Purkinje cell (primary cell): Measurements from ENCODE around the gene SHF. TPM values are rescaled to one million over a fixed set of nuclear protein-coding genes. Genes with fewer than 3 reads are reported as not detected.

Experiments
- polyA plus RNA-seq: library from polyadenylated mRNA; unstranded; fragments of >200 nt; fragmentation: Nextera tagmentation; gene quantifications from 2 replicates; pipeline ENCODE4 v1.2.1, GENCODE V29; 2014

SHF gene
- polyA plus RNA-seq = 0.71 and 0.87 TPM in 2 replicates

GRCh38 chr15:45187894-45188830, at the start of gene SHF:
Gene SHF, minus strand, starts transcription at chr15:45187966. Its CDS starts 15 bp downstream, at chr15:45187951.

GRCh38 chr15:45129651-45130129, 58.1 kb downstream of the SHF start, which contains the start of the genes DUOX1 and DUOXA1:
Gene DUOX1, plus strand, starts transcription at chr15:45129994. Its CDS starts 1,973 bp downstream, at chr15:45131967.
Gene DUOXA1, minus strand, starts transcription at chr15:45129879. Its CDS starts 6,865 bp downstream, at chr15:45123014.

Other genes starting within 250 kb of the SHF start
- not detected in 2 replicates for gene TERB2, start 231.3 kb downstream of the SHF start, polyA plus RNA-seq
- gene SORD, start 164.8 kb downstream of the SHF start, polyA plus RNA-seq = 1.4 and 3.5 TPM in 2 replicates
- not detected in 2 replicates for gene DUOX2, start 73.8 kb downstream of the SHF start, polyA plus RNA-seq
- gene DUOXA2, start 73.6 kb downstream of the SHF start, polyA plus RNA-seq = not detected in 2 replicates
- gene DUOXA1, start 58.1 kb downstream of the SHF start, polyA plus RNA-seq = not detected in 2 replicates
- gene DUOX1, start 58.0 kb downstream of the SHF start, polyA plus RNA-seq = not detected in 2 replicates
- 0.70 TPM in 1 of 2 replicates, not detected in the other for gene SLC28A2, start 64.3 kb upstream of the SHF start, polyA plus RNA-seq
- gene GATM, start 190.6 kb upstream of the SHF start, polyA plus RNA-seq = 20.2 and 23.8 TPM in 2 replicates